ENCODE results near the gene SLC24A5. TPM values are rescaled to one million over a fixed set of nuclear protein-coding genes. Genes with fewer than 3 reads are reported as not detected.

The SLC24A5 gene
- total and polyA plus RNA-seq, 10 donors = 0.06 TPM; not detected in 9

GRCh38 chr15:48143856-48144255 lies 23.1 kb downstream of the SLC24A5 start:
- H3K4me1 ChIP-seq = peaks cover 0 to 4% (median 0%) of the 10 kb centered on the region in 6 donors
- no peak for DNase-seq
- no peak overlapping the region for H3K27ac ChIP-seq
- 87 to 92% (median 89%) methylated on average over 1 of the region's 1 CpG for WGBS, 5 donors
- H3K36me3 ChIP-seq = peaks cover 0 to 7% (median 0%) of the 10 kb centered on the region in 6 donors
- no peaks in the 10 kb centered on the region for H3K27me3 ChIP-seq (replicated peaks in 1 of 7)
- no peaks in the 10 kb centered on the region for H3K9me3 ChIP-seq
- intact Hi-C loops (cut with DNase I; ENCODE audit: low total_unique reads) = no loop called here
- H3K4me3 ChIP-seq = no peak overlapping the region
- TF ChIP-seq POLR2A (IDR thresholded peaks at IDR 0.05) = no peak
- TF ChIP-seq, protein P1, sequence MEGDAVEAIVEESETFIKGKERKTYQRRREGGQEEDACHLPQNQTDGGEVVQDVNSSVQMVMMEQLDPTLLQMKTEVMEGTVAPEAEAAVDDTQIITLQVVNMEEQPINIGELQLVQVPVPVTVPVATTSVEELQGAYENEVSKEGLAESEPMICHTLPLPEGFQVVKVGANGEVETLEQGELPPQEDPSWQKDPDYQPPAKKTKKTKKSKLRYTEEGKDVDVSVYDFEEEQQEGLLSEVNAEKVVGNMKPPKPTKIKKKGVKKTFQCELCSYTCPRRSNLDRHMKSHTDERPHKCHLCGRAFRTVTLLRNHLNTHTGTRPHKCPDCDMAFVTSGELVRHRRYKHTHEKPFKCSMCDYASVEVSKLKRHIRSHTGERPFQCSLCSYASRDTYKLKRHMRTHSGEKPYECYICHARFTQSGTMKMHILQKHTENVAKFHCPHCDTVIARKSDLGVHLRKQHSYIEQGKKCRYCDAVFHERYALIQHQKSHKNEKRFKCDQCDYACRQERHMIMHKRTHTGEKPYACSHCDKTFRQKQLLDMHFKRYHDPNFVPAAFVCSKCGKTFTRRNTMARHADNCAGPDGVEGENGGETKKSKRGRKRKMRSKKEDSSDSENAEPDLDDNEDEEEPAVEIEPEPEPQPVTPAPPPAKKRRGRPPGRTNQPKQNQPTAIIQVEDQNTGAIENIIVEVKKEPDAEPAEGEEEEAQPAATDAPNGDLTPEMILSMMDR (IDR thresholded peaks at IDR 0.05 in 8 of 11, conservative IDR thresholded peaks at IDR 0.05 in 3 of 11) = no peak
- TF ChIP-seq POLR2AphosphoS5 (IDR thresholded peaks at IDR 0.05) = no peak

GRCh38 chr15:48144889-48145288 lies 24.1 kb downstream of the SLC24A5 start:
- TF ChIP-seq POLR2A (IDR thresholded peaks at IDR 0.05) (no peak), POLR2AphosphoS5 (IDR thresholded peaks at IDR 0.05) (no peak)
- TF ChIP-seq, protein P1 (IDR thresholded peaks at IDR 0.05 in 8 of 11, conservative IDR thresholded peaks at IDR 0.05 in 3 of 11) = no peak
- Histone ChIP-seq H3K9me3 (no peaks in the 10 kb centered on the region), H3K4me3 (no peak overlapping the region), H3K4me1 (peaks cover 0 to 4% (median 0%) of the 10 kb centered on the region in 6 donors), H3K27ac (no peak overlapping the region), H3K36me3 (peaks cover 0 to 12% (median 0%) of the 10 kb centered on the region in 6 donors), H3K27me3 (replicated peaks in 1 of 7) (no peaks in the 10 kb centered on the region)
- DNase-seq = no peak
- intact Hi-C loops (cut with DNase I; ENCODE audit: low total_unique reads) = no loop called here
- 25 to 42% (median 33%) methylated on average over 1 of the region's 1 CpG for whole genome bisulfite sequencing, 5 donors

DNA sequence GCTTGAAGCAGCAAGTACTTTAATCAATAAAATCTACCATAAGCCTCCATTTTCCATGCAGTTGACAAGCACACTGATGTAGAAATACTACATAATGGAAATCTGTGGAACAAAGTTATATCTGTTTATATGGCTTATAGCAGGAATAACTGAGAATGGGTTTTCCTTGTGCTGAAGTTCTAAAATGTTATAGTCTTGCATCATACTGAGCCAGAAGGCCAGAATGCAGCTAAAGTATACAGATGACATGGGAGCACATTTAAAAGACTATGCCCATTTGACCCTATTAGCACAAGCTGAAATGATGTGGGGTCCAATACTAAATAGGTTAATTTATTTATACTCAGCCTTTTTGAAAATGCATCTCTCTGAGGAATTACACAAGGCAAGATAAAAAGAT lies 25.1 kb downstream of the SLC24A5 start:
- intact Hi-C loops (cut with DNase I; ENCODE audit: low total_unique reads) = no loop called here
- DNase-seq = no peak

DNA sequence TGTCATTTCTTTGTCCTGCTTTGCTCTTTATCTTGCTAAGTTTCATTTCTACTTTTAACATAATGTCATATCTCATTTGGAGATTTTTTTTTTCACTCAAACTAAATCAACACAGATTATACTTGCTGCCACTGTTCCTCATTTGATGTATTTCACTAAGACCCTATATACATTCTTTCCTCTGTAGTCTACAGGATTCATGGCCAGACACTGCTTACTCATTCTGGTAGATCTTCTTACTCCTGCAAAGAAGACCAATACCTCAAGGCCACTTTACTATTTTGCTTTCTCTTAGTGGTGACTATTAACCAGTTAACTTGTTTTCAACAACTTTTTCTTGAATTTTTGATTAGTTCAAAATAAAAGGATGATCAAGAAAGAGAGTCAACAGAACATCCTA lies 26.6 kb downstream of the SLC24A5 start:
- Histone ChIP-seq H3K4me3 (no peak overlapping the region), H3K4me1 (peaks cover 0 to 4% (median 0%) of the 10 kb centered on the region in 6 donors), H3K36me3 (peaks cover 0 to 33% (median 3%) of the 10 kb centered on the region in 6 donors), H3K27me3 (replicated peaks in 1 of 7) (no peaks in the 10 kb centered on the region), H3K9me3 (no peaks in the 10 kb centered on the region), H3K27ac (no peak overlapping the region)
- no peak for TF ChIP-seq POLR2AphosphoS5 (IDR thresholded peaks at IDR 0.05)
- no peak for TF ChIP-seq POLR2A (IDR thresholded peaks at IDR 0.05)
- TF ChIP-seq, protein P1 (IDR thresholded peaks at IDR 0.05 in 8 of 11, conservative IDR thresholded peaks at IDR 0.05 in 3 of 11) = no peak
- intact Hi-C loops (cut with DNase I; ENCODE audit: low total_unique reads) = no loop called here
- DNase-seq = no peak

More for the DNA sequence above, 25.1 kb downstream of the SLC24A5 start:
- H3K9me3 ChIP-seq = no peaks in the 10 kb centered on the region
- no peak for TF ChIP-seq POLR2AphosphoS5 (IDR thresholded peaks at IDR 0.05)
- TF ChIP-seq, protein P1 (IDR thresholded peaks at IDR 0.05 in 8 of 11, conservative IDR thresholded peaks at IDR 0.05 in 3 of 11) = no peak
- no peak for TF ChIP-seq POLR2A (IDR thresholded peaks at IDR 0.05)
- H3K27me3 ChIP-seq (replicated peaks in 1 of 7) = no peaks in the 10 kb centered on the region
- H3K36me3 ChIP-seq = peaks cover 0 to 19% (median 0%) of the 10 kb centered on the region in 6 donors
- H3K4me1 ChIP-seq = peaks cover 0 to 4% (median 0%) of the 10 kb centered on the region in 6 donors
- no peak overlapping the region for H3K4me3 ChIP-seq
- H3K27ac ChIP-seq = no peak overlapping the region
